Transverse colon (tissue), 4 donors: ENCODE measurements around the gene MEGF10. TPM values are rescaled to one million over a fixed set of nuclear protein-coding genes. Genes with fewer than 3 reads are reported as not detected.

ENCODE experiments used
- DNase-seq: peaks from one replicate; pipeline ENCODE4 v3.0.0-alpha.2; 2019
- H3K27ac ChIP-seq, 4 donors: fragments of 200-600 bp; sonication (generic); 2 replicates each; pipeline ENCODE4 v1.5.1; 2016 to 2018; ENCODE audit warnings: inconsistent platforms in 4 of 4
- H3K27me3 ChIP-seq: fragments of 200-600 bp; sonication (generic); 2 replicates; pipeline ENCODE4 v1.5.1; 2017; ENCODE audit warnings: inconsistent platforms
- H3K36me3 ChIP-seq, 4 donors: fragments of 200-600 bp; sonication (generic); 2 replicates each; pipeline ENCODE4 v1.5.1; 2017 to 2019; ENCODE audit warnings: inconsistent platforms in 4 of 4
- H3K4me1 ChIP-seq, 4 donors: fragments of 200-600 bp; sonication (generic); 2 replicates each; pipeline ENCODE4 v1.5.1; 2017 to 2020; ENCODE audit warnings: inconsistent platforms in 4 of 4
- H3K4me3 ChIP-seq, 4 donors: fragments of 200-600 bp; sonication (generic); 1 replicate in 1 of 4; 2 replicates in 3 of 4; pipeline versions ENCODE4 v1.5.1 to v1.6.1; 2017 to 2019; ENCODE audit warnings: inconsistent platforms in 4 of 4
- H3K9me3 ChIP-seq, 2 donors: fragments of 200-600 bp; sonication (generic); 2 replicates each; pipeline ENCODE4 v1.5.1; 2017 to 2019; ENCODE audit warnings: inconsistent platforms in 2 of 2
- EP300 ChIP-seq: sonication (generic); formaldehyde crosslinking; IDR thresholded peaks from one replicate; pipeline ENCODE4 v1.6.1; 2017; ENCODE audit warnings: antibody characterized with exemption, low read depth
- POLR2A ChIP-seq: fragments of 450-650 bp; IDR thresholded peaks from one replicate; pipeline ENCODE4 v1.6.1; 2016; ENCODE audit warnings: antibody characterized with exemption, mild to moderate bottlenecking, moderate library complexity
- POLR2AphosphoS5 ChIP-seq, 3 donors: sonication (generic); formaldehyde crosslinking; IDR thresholded peaks; one replicate each; pipeline ENCODE4 v1.6.1; 2016; ENCODE audit warnings: antibody characterized with exemption in 3 of 3
- WGBS, 2 donors: methylation state at CpG; one replicate each; pipeline ENCODE4 v1.1.5; 2018; ENCODE audit warnings: low coverage in 1 of 2; 5-methylcytosine and 5-hydroxymethylcytosine counted together
- in situ Hi-C, 4 donors: fragments of 200-750 bp; cut with MboI; loops; one replicate each; pipeline versions ENCODE4 v1.15.0 to v1.15.1; 2017; ENCODE audit warnings: low sequenced_read_pairs in 3 of 4, low pct_ligation_motif_present in 1 of 4, low pct_unique_long_range_greater_than_20kb in 1 of 4
- intact Hi-C: fragments of 100-400 bp; cut with DNase I; formaldehyde crosslinking; loops from one replicate; pipeline ENCODE4 v1.15.1; 2023; ENCODE audit warnings: low total_unique reads
- total RNA-seq, 4 donors: library from RNA; depleted of rRNA; stranded (reverse); fragments of >200 nt; gene quantifications; one replicate each; pipeline ENCODE4 v1.1.0, GENCODE V29; 2016
- TF ChIP-seq, protein P1 (sequence below), 5 experiments: fragments of 200-600 bp in 3 of 5; fragments of 450-650 bp in 2 of 5; sonication (generic) in 3 of 5; IDR thresholded peaks; 1 replicate in 2 of 5; 2 replicates in 3 of 5; pipeline ENCODE4 v1.5.1; 2016 to 2017; ENCODE audit warnings: antibody characterized with exemption in 5 of 5, inconsistent platforms in 3 of 5, mild to moderate bottlenecking in 2 of 5, moderate library complexity in 1 of 5

The MEGF10 gene
- total RNA-seq, 4 donors from 2014 or later, result 0.68 to 3.0 (median 2.9) TPM; not detected in 1

DNA sequence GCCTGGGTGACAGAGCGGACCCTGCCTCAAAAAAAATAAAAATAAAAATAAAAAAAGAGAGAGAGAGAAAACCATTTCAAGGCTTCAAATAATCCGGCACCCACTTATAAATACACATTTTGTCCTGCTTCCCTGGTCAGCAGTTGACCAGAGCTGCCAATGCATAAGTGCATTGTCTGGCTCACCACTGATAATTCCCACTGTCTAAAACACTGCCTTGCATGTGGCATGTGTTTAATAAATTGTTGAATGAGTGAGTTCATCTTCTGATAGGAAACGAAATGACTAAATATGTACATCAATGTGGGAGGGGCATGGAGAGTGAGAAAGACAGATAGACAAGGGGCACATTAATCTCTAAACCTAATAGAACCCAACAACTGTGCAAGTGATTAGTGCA is 42.9 kb downstream of the MEGF10 start:
- WGBS, 2 donors, result 58 to 100% methylated on average over 1 to 3 of the region's 3 CpGs

DNA sequence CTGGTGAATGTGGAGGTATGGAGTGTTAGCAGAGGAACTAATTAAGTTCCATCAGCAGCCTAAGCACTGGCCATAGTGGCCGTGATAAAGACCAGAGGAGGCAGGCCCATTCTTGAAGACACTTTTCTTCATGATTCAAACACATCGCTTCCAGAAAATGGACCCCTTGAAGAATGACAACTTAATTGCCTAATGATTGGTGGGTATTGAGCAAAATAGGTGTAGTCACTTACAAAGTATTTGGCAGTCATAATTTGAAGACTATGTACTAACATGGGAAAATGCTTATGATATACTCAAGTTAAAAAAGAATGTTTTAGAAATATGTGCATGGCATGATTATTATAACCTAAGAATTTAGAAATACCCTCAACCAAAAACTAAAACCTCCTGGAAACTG is 44.8 kb downstream of the MEGF10 start:
- TF ChIP-seq, protein P1, sequence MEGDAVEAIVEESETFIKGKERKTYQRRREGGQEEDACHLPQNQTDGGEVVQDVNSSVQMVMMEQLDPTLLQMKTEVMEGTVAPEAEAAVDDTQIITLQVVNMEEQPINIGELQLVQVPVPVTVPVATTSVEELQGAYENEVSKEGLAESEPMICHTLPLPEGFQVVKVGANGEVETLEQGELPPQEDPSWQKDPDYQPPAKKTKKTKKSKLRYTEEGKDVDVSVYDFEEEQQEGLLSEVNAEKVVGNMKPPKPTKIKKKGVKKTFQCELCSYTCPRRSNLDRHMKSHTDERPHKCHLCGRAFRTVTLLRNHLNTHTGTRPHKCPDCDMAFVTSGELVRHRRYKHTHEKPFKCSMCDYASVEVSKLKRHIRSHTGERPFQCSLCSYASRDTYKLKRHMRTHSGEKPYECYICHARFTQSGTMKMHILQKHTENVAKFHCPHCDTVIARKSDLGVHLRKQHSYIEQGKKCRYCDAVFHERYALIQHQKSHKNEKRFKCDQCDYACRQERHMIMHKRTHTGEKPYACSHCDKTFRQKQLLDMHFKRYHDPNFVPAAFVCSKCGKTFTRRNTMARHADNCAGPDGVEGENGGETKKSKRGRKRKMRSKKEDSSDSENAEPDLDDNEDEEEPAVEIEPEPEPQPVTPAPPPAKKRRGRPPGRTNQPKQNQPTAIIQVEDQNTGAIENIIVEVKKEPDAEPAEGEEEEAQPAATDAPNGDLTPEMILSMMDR (IDR thresholded peaks at IDR 0.05), result no peak
- TF ChIP-seq POLR2AphosphoS5 (IDR thresholded peaks at IDR 0.05), result no peak
- no peak for DNase-seq
- in situ Hi-C loops (no loop called here), intact Hi-C loops (no loop called here)
- 87 to 92% methylated on average over 2 of the region's 2 CpGs for WGBS, 2 donors
- no peak overlapping the region for H3K4me3 ChIP-seq
- H3K9me3 ChIP-seq, result no peaks in the 10 kb centered on the region
- no peaks in the 10 kb centered on the region for H3K27me3 ChIP-seq
- no peak overlapping the region for H3K27ac ChIP-seq
- no peaks in the 10 kb centered on the region for H3K4me1 ChIP-seq
- no peaks in the 10 kb centered on the region for H3K36me3 ChIP-seq

More for the DNA sequence above, 42.9 kb downstream of the MEGF10 start:
- Histone ChIP-seq H3K4me3 (no peak overlapping the region), H3K36me3 (no peaks in the 10 kb centered on the region), H3K27me3 (no peaks in the 10 kb centered on the region), H3K4me1 (no peaks in the 10 kb centered on the region), H3K9me3 (no peaks in the 10 kb centered on the region), H3K27ac (no peak overlapping the region)
- DNase-seq, result no peak
- in situ Hi-C loops, result no loop called here
- TF ChIP-seq POLR2A (no peak), POLR2AphosphoS5 (IDR thresholded peaks at IDR 0.05) (no peak), EP300 (no peak)
- TF ChIP-seq, protein P1 (IDR thresholded peaks at IDR 0.05), result no peak
- intact Hi-C loops, result no loop called here

DNA sequence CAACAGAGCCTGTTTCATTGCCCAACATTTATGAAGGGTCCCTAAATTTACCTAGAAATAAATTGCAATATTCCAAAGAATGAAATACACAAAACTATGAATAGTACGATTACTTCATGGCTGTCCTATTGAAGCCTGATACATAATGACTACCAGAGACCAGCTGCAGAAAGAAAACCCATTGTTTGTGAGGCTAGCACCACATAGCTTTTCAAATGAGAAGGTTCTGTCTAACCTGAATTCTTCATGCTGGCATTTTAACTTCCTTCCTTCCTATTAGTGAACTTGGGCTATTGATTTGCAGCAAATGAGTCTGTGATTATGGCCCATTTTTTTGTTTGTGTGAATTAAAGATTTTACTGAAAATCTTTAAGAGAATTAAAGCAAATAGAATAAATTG is 47.3 kb downstream of the MEGF10 start:
- in situ Hi-C loops, result no loop called here
- no peak for DNase-seq

DNA sequence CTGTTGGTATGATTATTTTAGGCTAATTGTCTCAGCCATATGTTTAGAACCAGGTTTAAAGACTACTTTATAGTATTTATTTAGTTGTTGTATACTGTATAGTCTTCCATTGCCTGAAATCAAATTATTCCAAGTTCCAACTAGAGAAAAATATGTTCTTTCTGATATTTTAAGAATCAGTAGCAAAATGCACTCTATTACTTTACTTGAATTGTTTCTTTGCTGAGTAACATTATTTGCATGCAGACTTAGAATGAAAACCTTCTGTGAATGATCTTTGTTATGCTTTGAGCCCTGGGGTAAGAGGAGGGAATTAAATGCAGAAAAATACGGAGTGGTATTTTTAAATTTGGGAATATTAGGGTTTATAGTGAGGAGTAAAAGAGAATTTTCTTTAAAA is 47.9 kb downstream of the MEGF10 start:
- Histone ChIP-seq H3K4me1 (no peaks in the 10 kb centered on the region), H3K36me3 (no peaks in the 10 kb centered on the region), H3K9me3 (no peaks in the 10 kb centered on the region), H3K27ac (no peak overlapping the region), H3K27me3 (no peaks in the 10 kb centered on the region), H3K4me3 (no peak overlapping the region)
- in situ Hi-C loops, result no loop called here
- DNase-seq, result no peak
- TF ChIP-seq POLR2A (no peak), EP300 (no peak), POLR2AphosphoS5 (IDR thresholded peaks at IDR 0.05) (no peak)
- TF ChIP-seq, protein P1 (IDR thresholded peaks at IDR 0.05), result no peak
- intact Hi-C loops, result no loop called here
- WGBS, 2 donors, result 69 to 79% methylated on average over 1 of the region's 1 CpG

More for the DNA sequence above, 47.3 kb downstream of the MEGF10 start:
- Histone ChIP-seq H3K36me3 (no peaks in the 10 kb centered on the region), H3K9me3 (no peaks in the 10 kb centered on the region), H3K27ac (no peak overlapping the region), H3K27me3 (no peaks in the 10 kb centered on the region), H3K4me3 (no peak overlapping the region), H3K4me1 (no peaks in the 10 kb centered on the region)
- TF ChIP-seq POLR2AphosphoS5 (IDR thresholded peaks at IDR 0.05), result no peak
- TF ChIP-seq, protein P1 (IDR thresholded peaks at IDR 0.05), result no peak
- TF ChIP-seq EP300, result no peak
- TF ChIP-seq POLR2A, result no peak
- intact Hi-C loops, result no loop called here
- WGBS, 2 donors, result 80 to 91% methylated on average over 1 of the region's 1 CpG
